Neural progenitor cell (in vitro differentiated cells): Measurements from ENCODE around the gene PRCC. TPM values are rescaled to one million over a fixed set of nuclear protein-coding genes. Genes with fewer than 3 reads are reported as not detected.

Source experiments
- DNase-seq: peaks from one replicate; pipeline ENCODE4 v3.0.0-alpha.2; 2016; ENCODE audit warnings: low spot score
- H2AFZ ChIP-seq: fragments of 200-600 bp; sonication (generic); replicated peaks from 2 replicates; pipeline ENCODE4 v1.6.1; 2016; ENCODE audit warnings: antibody characterized with exemption
- H3F3A ChIP-seq: fragments of 200-600 bp; sonication (generic); 2 replicates; pipeline ENCODE4 v1.6.1; 2016; ENCODE audit warnings: antibody characterized with exemption, low read depth
- H3K27ac ChIP-seq: fragments of 200-600 bp; sonication (generic); 2 replicates; pipeline ENCODE4 v1.5.1; 2016; ENCODE audit warnings: mild to moderate bottlenecking
- H3K27me3 ChIP-seq: fragments of 200-600 bp; sonication (generic); 2 replicates; pipeline ENCODE4 v1.6.1; 2016; ENCODE audit warnings: mild to moderate bottlenecking, moderate library complexity
- H3K36me3 ChIP-seq: fragments of 200-600 bp; sonication (generic); 2 replicates; pipeline ENCODE4 v1.5.1; 2016
- H3K4me1 ChIP-seq: fragments of 200-600 bp; sonication (generic); 2 replicates; pipeline ENCODE4 v1.6.1; 2016; ENCODE audit warnings: mixed run types
- H3K4me2 ChIP-seq: fragments of 200-600 bp; sonication (generic); 2 replicates; pipeline ENCODE4 v1.6.1; 2016
- H3K4me3 ChIP-seq: fragments of 200-600 bp; sonication (generic); 2 replicates; pipeline ENCODE4 v1.5.1; 2016
- H3K79me2 ChIP-seq: fragments of 200-600 bp; sonication (generic); 2 replicates; pipeline ENCODE4 v1.6.1; 2016; ENCODE audit warnings: low read depth
- H3K9ac ChIP-seq: fragments of 200-600 bp; sonication (generic); 2 replicates; pipeline ENCODE4 v1.6.1; 2016
- H3K9me3 ChIP-seq: fragments of 200-600 bp; sonication (generic); 2 replicates; pipeline ENCODE4 v1.5.1; 2016; ENCODE audit warnings: low read depth
- H4K20me1 ChIP-seq: fragments of 200-600 bp; sonication (generic); 2 replicates; pipeline ENCODE4 v1.6.1; 2016; ENCODE audit warnings: low read depth
- H3K27ac Mint-ChIP-seq: 3 replicates; pipeline ENCODE4 v1.8.0; 2021; ENCODE audit warnings: mixed read lengths
- H3K27me3 Mint-ChIP-seq: 2 replicates; pipeline ENCODE4 v1.8.0; 2022; ENCODE audit warnings: low read depth, mild to moderate bottlenecking, inconsistent platforms, moderate library complexity, mixed read lengths; ENCODE audit not compliant: insufficient read depth
- H3K36me3 Mint-ChIP-seq: 3 replicates; pipeline ENCODE4 v1.8.0; 2021; ENCODE audit warnings: mixed read lengths
- H3K4me1 Mint-ChIP-seq: 3 replicates; pipeline ENCODE4 v1.8.0; 2021; ENCODE audit warnings: mixed read lengths
- H3K4me3 Mint-ChIP-seq: 3 replicates; pipeline ENCODE4 v1.8.0; 2021; ENCODE audit warnings: mild to moderate bottlenecking, moderate library complexity, mixed read lengths
- H3K9me3 Mint-ChIP-seq: 3 replicates; pipeline ENCODE4 v1.8.0; 2020; ENCODE audit warnings: mixed read lengths
- CTCF ChIP-seq: fragments of 200-600 bp; sonication (generic); IDR thresholded peaks from 2 replicates; pipeline ENCODE4 v1.5.1; 2017; ENCODE audit warnings: antibody characterized with exemption, mild to moderate bottlenecking
- EZH2 ChIP-seq: fragments of 200-600 bp; sonication (generic); IDR thresholded peaks from 2 replicates; pipeline ENCODE4 v1.6.1; 2017; ENCODE audit warnings: antibody characterized with exemption, mild to moderate bottlenecking, moderate library complexity
- EZH2phosphoT487 ChIP-seq: fragments of 200-600 bp; sonication (generic); IDR thresholded peaks from 2 replicates; pipeline ENCODE4 v1.6.1; 2017; ENCODE audit warnings: antibody characterized with exemption
- total RNA-seq: library from RNA; depleted of rRNA; stranded (reverse); fragments of >200 nt; gene quantifications from 2 replicates; pipeline ENCODE4 v1.2.3, GENCODE V29; 2015; ENCODE audit warnings: low replicate concordance

PRCC gene
- total RNA-seq, 1 donor from 2014 or later = 30.1 TPM

- TF ChIP-seq EZH2phosphoT487 (no peak), EZH2 (no peak), CTCF (no peak)
- Histone ChIP-seq H3K36me3 (no peaks in the 10 kb centered on the region), H3K79me2 (peaks cover 45% of the 10 kb centered on the region), H3F3A (no peaks in the 10 kb centered on the region), H3K9ac (no peak overlapping the region), H3K4me2 (no peak overlapping the region), H2AFZ (no peak overlapping the region), H4K20me1 (peaks cover 39% of the 10 kb centered on the region), H3K9me3 (no peaks in the 10 kb centered on the region), H3K27me3 (no peaks in the 10 kb centered on the region), H3K27ac (no peak overlapping the region), H3K4me1 (no peaks in the 10 kb centered on the region), H3K4me3 (no peak overlapping the region)
- H3K27me3 Mint-ChIP-seq = no peaks in the 10 kb centered on the region
- no peak overlapping the region for H3K4me3 Mint-ChIP-seq
- H3K4me1 Mint-ChIP-seq = no peaks in the 10 kb centered on the region
- H3K9me3 Mint-ChIP-seq = no peaks in the 10 kb centered on the region
- DNase-seq = no peak
- no peak overlapping the region for H3K27ac Mint-ChIP-seq
- H3K36me3 Mint-ChIP-seq = peaks cover 40% of the 10 kb centered on the region
These were observed 18.1 kb downstream of the PRCC start for GRCh38 chr1:156785458-156785857.

GRCh38 chr1:156786640-156787039, 19.3 kb downstream of the PRCC start:
- H3K27me3 Mint-ChIP-seq = no peaks in the 10 kb centered on the region
- H4K20me1 ChIP-seq = peaks cover 38% of the 10 kb centered on the region
- no peak overlapping the region for H2AFZ ChIP-seq
- no peak overlapping the region for H3K4me3 ChIP-seq
- DNase-seq = no peak
- no peaks in the 10 kb centered on the region for H3K9me3 Mint-ChIP-seq
- H3K4me2 ChIP-seq = no peak overlapping the region
- no peak overlapping the region for H3K4me3 Mint-ChIP-seq
- H3K36me3 Mint-ChIP-seq = peaks cover 44% of the 10 kb centered on the region
- no peaks in the 10 kb centered on the region for H3K27me3 ChIP-seq
- H3K9me3 ChIP-seq = no peaks in the 10 kb centered on the region
- no peaks in the 10 kb centered on the region for H3K4me1 Mint-ChIP-seq
- no peaks in the 10 kb centered on the region for H3K4me1 ChIP-seq
- no peaks in the 10 kb centered on the region for H3K36me3 ChIP-seq
- peaks cover 33% of the 10 kb centered on the region for H3K79me2 ChIP-seq
- no peak overlapping the region for H3K9ac ChIP-seq
- no peak overlapping the region for H3K27ac ChIP-seq
- no peaks in the 10 kb centered on the region for H3F3A ChIP-seq
- TF ChIP-seq CTCF (no peak), EZH2 (no peak), EZH2phosphoT487 (no peak)
- no peak overlapping the region for H3K27ac Mint-ChIP-seq

- Histone ChIP-seq H3K4me1 (no peaks in the 10 kb centered on the region), H2AFZ (no peak overlapping the region), H3K36me3 (no peaks in the 10 kb centered on the region), H3K27me3 (no peaks in the 10 kb centered on the region), H3K79me2 (peaks cover 19% of the 10 kb centered on the region), H3K9ac (no peak overlapping the region), H3K4me2 (no peak overlapping the region), H3F3A (no peaks in the 10 kb centered on the region), H3K4me3 (no peak overlapping the region), H4K20me1 (peaks cover 31% of the 10 kb centered on the region), H3K27ac (no peak overlapping the region), H3K9me3 (no peaks in the 10 kb centered on the region)
- no peak for DNase-seq
- Mint-ChIP-seq H3K27me3 (no peaks in the 10 kb centered on the region), H3K9me3 (no peaks in the 10 kb centered on the region), H3K4me3 (no peak overlapping the region), H3K27ac (no peak overlapping the region), H3K4me1 (no peaks in the 10 kb centered on the region), H3K36me3 (peaks cover 39% of the 10 kb centered on the region)
- TF ChIP-seq EZH2phosphoT487 (no peak), CTCF (no peak), EZH2 (no peak)
These were observed 20.8 kb downstream of the PRCC start for GRCh38 chr1:156788136-156788535.
